Measurements from ENCODE around the gene RUFY3.
A peak's percentile ranks its signal among the peaks of the same experiment; 100 is the strongest.
"Not testable (repeated sequence)": the region's sequence is repeated elsewhere in the genome, so short reads cannot be mapped to it uniquely, and the experiment has no call there.

The RUFY3 gene

GRCh38 chr4:70721747-70722146, at the start of gene RUFY3:
RUFY3 (plus strand) TSS chr4:70721964; CDS start chr4:70722574, 610 bp downstream.
- no peak for DNase-seq (ENCODE audit: low spot score)

- no peak for DNase-seq (ENCODE audit: low spot score)
Measured at GRCh38 chr4:70674191-70674590, 47.6 kb upstream of the RUFY3 start.

GRCh38 chr4:70674731-70675130, 47.0 kb upstream of the RUFY3 start:
- DNase-seq (ENCODE audit: low spot score), result no peak

GRCh38 chr4:70676554-70677090, 45.1 kb upstream of the RUFY3 start:
- no peak for DNase-seq (ENCODE audit: low spot score)

- DNase-seq (ENCODE audit: low spot score), result no peak
Measured at GRCh38 chr4:70678383-70678999, 43.3 kb upstream of the RUFY3 start.

- no peak for DNase-seq (ENCODE audit: low spot score)
Measured at GRCh38 chr4:70680934-70681333, 40.8 kb upstream of the RUFY3 start.

- DNase-seq (ENCODE audit: low spot score), result no peak
Measured at GRCh38 chr4:70681704-70682103, 40.1 kb upstream of the RUFY3 start.

- DNase-seq (ENCODE audit: low spot score), result not testable (repeated sequence)
Measured at GRCh38 chr4:70682142-70682541, 39.6 kb upstream of the RUFY3 start.

GRCh38 chr4:70687392-70687791, 34.4 kb upstream of the RUFY3 start:
- DNase-seq (ENCODE audit: low spot score), result no peak

GRCh38 chr4:70687821-70688794, 33.7 kb upstream of the RUFY3 start, which contains the start of gene UTP3:
UTP3 (plus strand) TSS chr4:70688532; CDS start chr4:70688678, 146 bp downstream.
- DNase-seq (ENCODE audit: low spot score), result peak; percentile 97

GRCh38 chr4:70688795-70689231, 33.0 kb upstream of the RUFY3 start:
- DNase-seq (ENCODE audit: low spot score), result no peak

GRCh38 chr4:70691661-70692060, 30.1 kb upstream of the RUFY3 start:
- no peak for DNase-seq (ENCODE audit: low spot score)

GRCh38 chr4:70694633-70695032, 27.1 kb upstream of the RUFY3 start:
- not testable (repeated sequence) for DNase-seq (ENCODE audit: low spot score)

- not testable (repeated sequence) for DNase-seq (ENCODE audit: low spot score)
Measured at GRCh38 chr4:70698435-70698834, 23.3 kb upstream of the RUFY3 start.

GRCh38 chr4:70700712-70701111, 21.1 kb upstream of the RUFY3 start:
- DNase-seq (ENCODE audit: low spot score), result no peak

- no peak for DNase-seq (ENCODE audit: low spot score)
Measured at GRCh38 chr4:70701271-70701670, 20.5 kb upstream of the RUFY3 start.

- not testable (repeated sequence) for DNase-seq (ENCODE audit: low spot score)
Measured at GRCh38 chr4:70702592-70702991, 19.2 kb upstream of the RUFY3 start.

GRCh38 chr4:70703619-70704214, 18.0 kb upstream of the RUFY3 start:
- no peak for DNase-seq (ENCODE audit: low spot score)

GRCh38 chr4:70704215-70704930, 17.4 kb upstream of the RUFY3 start:
- peak; percentile 89 for DNase-seq (ENCODE audit: low spot score)

GRCh38 chr4:70704931-70705182, 16.9 kb upstream of the RUFY3 start:
- no peak for DNase-seq (ENCODE audit: low spot score)

- DNase-seq (ENCODE audit: low spot score), result peak; percentile 85
Measured at GRCh38 chr4:70705183-70706043, 16.4 kb upstream of the RUFY3 start.
